GM23338 (cell line): Measurements from ENCODE around the gene PTPRZ1. TPM values are rescaled to one million over a fixed set of nuclear protein-coding genes. Genes with fewer than 3 reads are reported as not detected.
A peak's percentile ranks its signal among the peaks of the same experiment; 100 is the strongest.

Source experiments
- ATAC-seq: fragments of 200-7000 bp; cut with Tn5 transposase; 3 replicates; pipeline ENCODE4 v1.9.1; 2020
- DNase-seq: peaks from one replicate; pipeline ENCODE4 v3.0.0-alpha.2; 2015; ENCODE audit warnings: low spot score
- H2AFZ ChIP-seq: fragments of 200-600 bp; sonication (generic); 2 replicates; pipeline ENCODE4 v1.8.0; 2016; ENCODE audit warnings: antibody characterized with exemption, mild to moderate bottlenecking, moderate library complexity
- H3F3A ChIP-seq: fragments of 200-600 bp; sonication (generic); replicated peaks from 2 replicates; pipeline ENCODE4 v1.8.0; 2017; ENCODE audit warnings: antibody characterized with exemption, mixed run types, low read depth
- H3K27ac ChIP-seq: fragments of 200-600 bp; sonication (generic); 2 replicates; pipeline ENCODE4 v1.6.1; 2016; ENCODE audit warnings: low read depth
- H3K27me3 ChIP-seq: fragments of 200-600 bp; sonication (generic); 2 replicates; pipeline ENCODE4 v1.8.0; 2016; ENCODE audit warnings: mild to moderate bottlenecking, mixed run types, moderate library complexity; ENCODE audit not compliant: insufficient read depth
- H3K36me3 ChIP-seq: fragments of 200-600 bp; sonication (generic); 2 replicates; pipeline ENCODE4 v1.8.0; 2016; ENCODE audit warnings: mild to moderate bottlenecking; ENCODE audit not compliant: insufficient read depth
- H3K4me1 ChIP-seq: fragments of 200-600 bp; sonication (generic); 2 replicates; pipeline ENCODE4 v1.8.0; 2016; ENCODE audit warnings: mild to moderate bottlenecking, moderate library complexity; ENCODE audit not compliant: insufficient read depth
- H3K4me2 ChIP-seq: fragments of 200-600 bp; sonication (generic); 2 replicates; pipeline ENCODE4 v1.7.1; 2017; ENCODE audit warnings: mixed run types
- H3K4me3 ChIP-seq: fragments of 200-600 bp; sonication (generic); 2 replicates; pipeline ENCODE4 v1.6.1; 2016; ENCODE audit warnings: mixed run types
- H3K79me2 ChIP-seq: fragments of 200-600 bp; sonication (generic); replicated peaks from 2 replicates; pipeline ENCODE4 v1.8.0; 2017; ENCODE audit warnings: mild to moderate bottlenecking; ENCODE audit not compliant: insufficient read depth
- H3K9me2 ChIP-seq: fragments of 200-600 bp; sonication (generic); 2 replicates; pipeline ENCODE4 v1.8.0; 2017; ENCODE audit not compliant: insufficient read depth
- H4K20me1 ChIP-seq: fragments of 200-600 bp; sonication (generic); replicated peaks from 2 replicates; pipeline ENCODE4 v1.8.0; 2017; ENCODE audit warnings: mild to moderate bottlenecking; ENCODE audit not compliant: insufficient read depth
- H3K27ac Mint-ChIP-seq: 2 replicates; pipeline ENCODE4 v1.8.0; 2020; ENCODE audit warnings: inconsistent platforms, mild to moderate bottlenecking, moderate library complexity, mixed read lengths
- H3K27me3 Mint-ChIP-seq: 3 replicates; pipeline ENCODE4 v1.8.0; 2022; ENCODE audit warnings: low read depth, mild to moderate bottlenecking, moderate library complexity, mixed read lengths, inconsistent platforms; ENCODE audit not compliant: insufficient read depth, poor library complexity
- H3K36me3 Mint-ChIP-seq: 3 replicates; pipeline ENCODE4 v1.8.0; 2021; ENCODE audit warnings: low read depth, mild to moderate bottlenecking, inconsistent platforms, moderate library complexity, mixed read lengths
- H3K4me1 Mint-ChIP-seq: 3 replicates; pipeline ENCODE4 v1.8.0; 2020; ENCODE audit warnings: mild to moderate bottlenecking, inconsistent platforms, mixed read lengths
- H3K4me3 Mint-ChIP-seq: 3 replicates; pipeline ENCODE4 v1.8.0; 2021; ENCODE audit warnings: moderate library complexity, mild to moderate bottlenecking, inconsistent platforms, mixed read lengths
- H3K9me3 Mint-ChIP-seq: 3 replicates; pipeline ENCODE4 v1.8.0; 2020; ENCODE audit warnings: moderate library complexity, mild to moderate bottlenecking, inconsistent platforms, mixed read lengths
- CREB1 ChIP-seq: fragments of 250-450 bp; sonication (Bioruptor Pico); IDR thresholded peaks from 2 replicates; pipeline ENCODE4 v1.5.0; 2020; ENCODE audit warnings: low read depth, mild to moderate bottlenecking, moderate library complexity
- EZH2 ChIP-seq: fragments of 200-600 bp; sonication (generic); IDR thresholded peaks from one replicate; pipeline ENCODE4 v1.8.0; 2017; ENCODE audit warnings: antibody characterized with exemption, mild to moderate bottlenecking, low read depth; ENCODE audit not compliant: unreplicated experiment
- EZH2phosphoT487 ChIP-seq: fragments of 200-600 bp; sonication (generic); IDR thresholded peaks from one replicate; pipeline ENCODE4 v1.8.1; 2018; ENCODE audit warnings: antibody characterized with exemption; ENCODE audit not compliant: unreplicated experiment
- JUNB ChIP-seq: IDR thresholded peaks from one replicate; pipeline ENCODE4 v1.6.1; 2016; ENCODE audit warnings: antibody characterized with exemption; ENCODE audit not compliant: unreplicated experiment
- NANOG ChIP-seq: IDR thresholded peaks from 2 replicates; pipeline ENCODE4 v1.6.1; 2016; ENCODE audit warnings: antibody characterized with exemption, borderline replicate concordance
- POLR2AphosphoS5 ChIP-seq: IDR thresholded peaks from 2 replicates; pipeline ENCODE4 v1.6.1; 2016; ENCODE audit warnings: antibody characterized with exemption, low read depth
- STAT1 ChIP-seq: IDR thresholded peaks from one replicate; pipeline ENCODE4 v1.6.1; 2016; ENCODE audit warnings: antibody characterized with exemption; ENCODE audit not compliant: unreplicated experiment
- ZNF114 ChIP-seq: fragments of 250-450 bp; sonication (Bioruptor Pico); IDR thresholded peaks from 2 replicates; pipeline ENCODE4 v1.5.0; 2020; ENCODE audit warnings: mild to moderate bottlenecking, moderate library complexity
- polyA plus RNA-seq: library from polyadenylated mRNA; unstranded; fragments of >200 nt; fragmentation: Nextera tagmentation; extraction: Ambion mirVana; gene quantifications from 2 replicates; pipeline ENCODE4 v1.2.1, GENCODE V29; 2016
- total RNA-seq: library from RNA; depleted of rRNA; stranded (reverse); fragments of >200 nt; shearing (Covaris generic); gene quantifications from 2 replicates; pipeline ENCODE4 v1.2.3, GENCODE V29; 2014
- TF ChIP-seq, protein P1 (sequence below): IDR thresholded peaks from 2 replicates; pipeline ENCODE4 v1.6.1; 2016; ENCODE audit warnings: antibody characterized with exemption
- TF ChIP-seq, protein P2 (sequence below): fragments of 250-450 bp; sonication (Bioruptor Pico); IDR thresholded peaks from 2 replicates; pipeline ENCODE4 v1.5.0; 2020; ENCODE audit warnings: mild to moderate bottlenecking, moderate library complexity
- TF ChIP-seq, protein P3 (sequence below): IDR thresholded peaks from one replicate; pipeline ENCODE4 v1.6.1; 2018; ENCODE audit warnings: antibody characterized with exemption; ENCODE audit not compliant: unreplicated experiment
- TF ChIP-seq, protein P4 (sequence below), 2 experiments: fragments of 200-600 bp in 1 of 2; sonication (generic) in 1 of 2; conservative IDR thresholded peaks; 2 replicates each; pipeline versions ENCODE4 v1.5.1 to v1.6.1; 2016 to 2017; ENCODE audit warnings: antibody characterized with exemption in 2 of 2, low read depth in 2 of 2, mild to moderate bottlenecking in 2 of 2, moderate library complexity in 1 of 2

Gene PTPRZ1
- total and polyA plus RNA-seq, 2 experiments from 2014 or later, result 160 to 230 TPM

DNA sequence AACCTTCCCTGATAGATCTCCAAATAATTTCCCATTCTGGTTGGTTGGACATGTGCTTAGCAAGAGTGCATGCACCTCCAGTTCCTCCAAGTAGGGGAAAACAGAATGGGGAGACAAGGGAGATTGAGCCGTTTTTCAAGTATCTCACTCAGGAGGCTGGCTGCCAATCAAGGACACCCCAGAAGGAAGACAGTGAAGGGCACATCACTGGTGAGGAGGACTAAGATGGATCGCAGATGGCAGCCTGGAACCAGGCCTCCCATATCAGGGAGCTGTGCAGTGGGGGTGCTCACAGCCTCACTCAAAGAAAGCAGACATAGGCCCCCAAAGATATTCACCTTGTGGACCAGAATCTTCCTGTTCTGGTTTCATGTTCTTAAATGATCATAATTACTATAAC is 31.2 kb downstream of the PTPRZ1 start:
- Mint-ChIP-seq H3K4me3 (no peak overlapping the region), H3K27ac (peak overlapping the region; percentile 5; the same call in 1 of the 2 replicates)
- no peak for DNase-seq

More for the DNA sequence above, 31.2 kb downstream of the PTPRZ1 start:
- no peaks in the 10 kb centered on the region for H3F3A ChIP-seq
- H3K79me2 ChIP-seq, result peaks cover 70% of the 10 kb centered on the region
- Mint-ChIP-seq H3K27me3 (peaks cover 3% of the 10 kb centered on the region), H3K4me1 (peaks cover 49% of the 10 kb centered on the region), H3K36me3 (peaks cover 29% of the 10 kb centered on the region), H3K9me3 (no peaks in the 10 kb centered on the region)
- ATAC-seq, result peak; percentile 53
- H2AFZ ChIP-seq, result no peak overlapping the region
- TF ChIP-seq, protein P1, sequence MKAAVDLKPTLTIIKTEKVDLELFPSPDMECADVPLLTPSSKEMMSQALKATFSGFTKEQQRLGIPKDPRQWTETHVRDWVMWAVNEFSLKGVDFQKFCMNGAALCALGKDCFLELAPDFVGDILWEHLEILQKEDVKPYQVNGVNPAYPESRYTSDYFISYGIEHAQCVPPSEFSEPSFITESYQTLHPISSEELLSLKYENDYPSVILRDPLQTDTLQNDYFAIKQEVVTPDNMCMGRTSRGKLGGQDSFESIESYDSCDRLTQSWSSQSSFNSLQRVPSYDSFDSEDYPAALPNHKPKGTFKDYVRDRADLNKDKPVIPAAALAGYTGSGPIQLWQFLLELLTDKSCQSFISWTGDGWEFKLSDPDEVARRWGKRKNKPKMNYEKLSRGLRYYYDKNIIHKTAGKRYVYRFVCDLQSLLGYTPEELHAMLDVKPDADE, result no peak
- TF ChIP-seq CREB1 (CRISPR knock-in tag) (no peak), POLR2AphosphoS5 (no peak), NANOG (no peak), EZH2phosphoT487 (no peak), EZH2 (no peak), JUNB (no peak), STAT1 (no peak), ZNF114 (CRISPR knock-in tag) (no peak)
- TF ChIP-seq, protein P2, sequence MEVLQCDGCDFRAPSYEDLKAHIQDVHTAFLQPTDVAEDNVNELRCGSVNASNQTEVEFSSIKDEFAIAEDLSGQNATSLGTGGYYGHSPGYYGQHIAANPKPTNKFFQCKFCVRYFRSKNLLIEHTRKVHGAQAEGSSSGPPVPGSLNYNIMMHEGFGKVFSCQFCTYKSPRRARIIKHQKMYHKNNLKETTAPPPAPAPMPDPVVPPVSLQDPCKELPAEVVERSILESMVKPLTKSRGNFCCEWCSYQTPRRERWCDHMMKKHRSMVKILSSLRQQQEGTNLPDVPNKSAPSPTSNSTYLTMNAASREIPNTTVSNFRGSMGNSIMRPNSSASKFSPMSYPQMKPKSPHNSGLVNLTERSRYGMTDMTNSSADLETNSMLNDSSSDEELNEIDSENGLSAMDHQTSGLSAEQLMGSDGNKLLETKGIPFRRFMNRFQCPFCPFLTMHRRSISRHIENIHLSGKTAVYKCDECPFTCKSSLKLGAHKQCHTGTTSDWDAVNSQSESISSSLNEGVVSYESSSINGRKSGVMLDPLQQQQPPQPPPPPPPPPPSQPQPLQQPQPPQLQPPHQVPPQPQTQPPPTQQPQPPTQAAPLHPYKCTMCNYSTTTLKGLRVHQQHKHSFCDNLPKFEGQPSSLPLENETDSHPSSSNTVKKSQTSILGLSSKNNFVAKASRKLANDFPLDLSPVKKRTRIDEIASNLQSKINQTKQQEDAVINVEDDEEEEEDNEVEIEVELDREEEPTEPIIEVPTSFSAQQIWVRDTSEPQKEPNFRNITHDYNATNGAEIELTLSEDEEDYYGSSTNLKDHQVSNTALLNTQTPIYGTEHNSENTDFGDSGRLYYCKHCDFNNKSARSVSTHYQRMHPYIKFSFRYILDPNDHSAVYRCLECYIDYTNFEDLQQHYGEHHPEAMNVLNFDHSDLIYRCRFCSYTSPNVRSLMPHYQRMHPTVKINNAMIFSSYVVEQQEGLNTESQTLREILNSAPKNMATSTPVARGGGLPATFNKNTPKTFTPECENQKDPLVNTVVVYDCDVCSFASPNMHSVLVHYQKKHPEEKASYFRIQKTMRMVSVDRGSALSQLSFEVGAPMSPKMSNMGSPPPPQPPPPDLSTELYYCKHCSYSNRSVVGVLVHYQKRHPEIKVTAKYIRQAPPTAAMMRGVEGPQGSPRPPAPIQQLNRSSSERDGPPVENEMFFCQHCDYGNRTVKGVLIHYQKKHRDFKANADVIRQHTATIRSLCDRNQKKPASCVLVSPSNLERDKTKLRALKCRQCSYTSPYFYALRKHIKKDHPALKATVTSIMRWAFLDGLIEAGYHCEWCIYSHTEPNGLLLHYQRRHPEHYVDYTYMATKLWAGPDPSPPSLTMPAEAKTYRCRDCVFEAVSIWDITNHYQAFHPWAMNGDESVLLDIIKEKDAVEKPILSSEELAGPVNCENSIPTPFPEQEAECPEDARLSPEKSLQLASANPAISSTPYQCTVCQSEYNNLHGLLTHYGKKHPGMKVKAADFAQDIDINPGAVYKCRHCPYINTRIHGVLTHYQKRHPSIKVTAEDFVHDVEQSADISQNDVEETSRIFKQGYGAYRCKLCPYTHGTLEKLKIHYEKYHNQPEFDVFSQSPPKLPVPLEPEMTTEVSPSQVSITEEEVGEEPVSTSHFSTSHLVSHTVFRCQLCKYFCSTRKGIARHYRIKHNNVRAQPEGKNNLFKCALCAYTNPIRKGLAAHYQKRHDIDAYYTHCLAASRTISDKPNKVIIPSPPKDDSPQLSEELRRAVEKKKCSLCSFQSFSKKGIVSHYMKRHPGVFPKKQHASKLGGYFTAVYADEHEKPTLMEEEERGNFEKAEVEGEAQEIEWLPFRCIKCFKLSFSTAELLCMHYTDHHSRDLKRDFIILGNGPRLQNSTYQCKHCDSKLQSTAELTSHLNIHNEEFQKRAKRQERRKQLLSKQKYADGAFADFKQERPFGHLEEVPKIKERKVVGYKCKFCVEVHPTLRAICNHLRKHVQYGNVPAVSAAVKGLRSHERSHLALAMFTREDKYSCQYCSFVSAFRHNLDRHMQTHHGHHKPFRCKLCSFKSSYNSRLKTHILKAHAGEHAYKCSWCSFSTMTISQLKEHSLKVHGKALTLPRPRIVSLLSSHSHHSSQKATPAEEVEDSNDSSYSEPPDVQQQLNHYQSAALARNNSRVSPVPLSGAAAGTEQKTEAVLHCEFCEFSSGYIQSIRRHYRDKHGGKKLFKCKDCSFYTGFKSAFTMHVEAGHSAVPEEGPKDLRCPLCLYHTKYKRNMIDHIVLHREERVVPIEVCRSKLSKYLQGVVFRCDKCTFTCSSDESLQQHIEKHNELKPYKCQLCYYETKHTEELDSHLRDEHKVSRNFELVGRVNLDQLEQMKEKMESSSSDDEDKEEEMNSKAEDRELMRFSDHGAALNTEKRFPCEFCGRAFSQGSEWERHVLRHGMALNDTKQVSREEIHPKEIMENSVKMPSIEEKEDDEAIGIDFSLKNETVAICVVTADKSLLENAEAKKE (CRISPR knock-in tag), result no peak
- TF ChIP-seq, protein P3, sequence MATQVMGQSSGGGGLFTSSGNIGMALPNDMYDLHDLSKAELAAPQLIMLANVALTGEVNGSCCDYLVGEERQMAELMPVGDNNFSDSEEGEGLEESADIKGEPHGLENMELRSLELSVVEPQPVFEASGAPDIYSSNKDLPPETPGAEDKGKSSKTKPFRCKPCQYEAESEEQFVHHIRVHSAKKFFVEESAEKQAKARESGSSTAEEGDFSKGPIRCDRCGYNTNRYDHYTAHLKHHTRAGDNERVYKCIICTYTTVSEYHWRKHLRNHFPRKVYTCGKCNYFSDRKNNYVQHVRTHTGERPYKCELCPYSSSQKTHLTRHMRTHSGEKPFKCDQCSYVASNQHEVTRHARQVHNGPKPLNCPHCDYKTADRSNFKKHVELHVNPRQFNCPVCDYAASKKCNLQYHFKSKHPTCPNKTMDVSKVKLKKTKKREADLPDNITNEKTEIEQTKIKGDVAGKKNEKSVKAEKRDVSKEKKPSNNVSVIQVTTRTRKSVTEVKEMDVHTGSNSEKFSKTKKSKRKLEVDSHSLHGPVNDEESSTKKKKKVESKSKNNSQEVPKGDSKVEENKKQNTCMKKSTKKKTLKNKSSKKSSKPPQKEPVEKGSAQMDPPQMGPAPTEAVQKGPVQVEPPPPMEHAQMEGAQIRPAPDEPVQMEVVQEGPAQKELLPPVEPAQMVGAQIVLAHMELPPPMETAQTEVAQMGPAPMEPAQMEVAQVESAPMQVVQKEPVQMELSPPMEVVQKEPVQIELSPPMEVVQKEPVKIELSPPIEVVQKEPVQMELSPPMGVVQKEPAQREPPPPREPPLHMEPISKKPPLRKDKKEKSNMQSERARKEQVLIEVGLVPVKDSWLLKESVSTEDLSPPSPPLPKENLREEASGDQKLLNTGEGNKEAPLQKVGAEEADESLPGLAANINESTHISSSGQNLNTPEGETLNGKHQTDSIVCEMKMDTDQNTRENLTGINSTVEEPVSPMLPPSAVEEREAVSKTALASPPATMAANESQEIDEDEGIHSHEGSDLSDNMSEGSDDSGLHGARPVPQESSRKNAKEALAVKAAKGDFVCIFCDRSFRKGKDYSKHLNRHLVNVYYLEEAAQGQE, result no peak
- TF ChIP-seq, protein P4, sequence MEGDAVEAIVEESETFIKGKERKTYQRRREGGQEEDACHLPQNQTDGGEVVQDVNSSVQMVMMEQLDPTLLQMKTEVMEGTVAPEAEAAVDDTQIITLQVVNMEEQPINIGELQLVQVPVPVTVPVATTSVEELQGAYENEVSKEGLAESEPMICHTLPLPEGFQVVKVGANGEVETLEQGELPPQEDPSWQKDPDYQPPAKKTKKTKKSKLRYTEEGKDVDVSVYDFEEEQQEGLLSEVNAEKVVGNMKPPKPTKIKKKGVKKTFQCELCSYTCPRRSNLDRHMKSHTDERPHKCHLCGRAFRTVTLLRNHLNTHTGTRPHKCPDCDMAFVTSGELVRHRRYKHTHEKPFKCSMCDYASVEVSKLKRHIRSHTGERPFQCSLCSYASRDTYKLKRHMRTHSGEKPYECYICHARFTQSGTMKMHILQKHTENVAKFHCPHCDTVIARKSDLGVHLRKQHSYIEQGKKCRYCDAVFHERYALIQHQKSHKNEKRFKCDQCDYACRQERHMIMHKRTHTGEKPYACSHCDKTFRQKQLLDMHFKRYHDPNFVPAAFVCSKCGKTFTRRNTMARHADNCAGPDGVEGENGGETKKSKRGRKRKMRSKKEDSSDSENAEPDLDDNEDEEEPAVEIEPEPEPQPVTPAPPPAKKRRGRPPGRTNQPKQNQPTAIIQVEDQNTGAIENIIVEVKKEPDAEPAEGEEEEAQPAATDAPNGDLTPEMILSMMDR (conservative IDR thresholded peaks at IDR 0.05; ENCODE audit: low read depth in 2 of 2), result no peak
- peaks cover 4% of the 10 kb centered on the region; the same call in 1 of the 2 replicates for H3K36me3 ChIP-seq
- H4K20me1 ChIP-seq, result no peaks in the 10 kb centered on the region; the same call in 1 of the 2 replicates
- H3K27me3 ChIP-seq, result no peaks in the 10 kb centered on the region
- H3K4me2 ChIP-seq, result no peak overlapping the region
- H3K27ac ChIP-seq, result no peak overlapping the region
- no peak overlapping the region for H3K4me3 ChIP-seq
- H3K4me1 ChIP-seq, result 0 out of 2 replicates have a peak, but pooled peaks cover 2% of the 10 kb centered on the region
- H3K9me2 ChIP-seq, result no peaks in the 10 kb centered on the region
